GM12878 (cell line): ENCODE data around the gene IFITM1. TPM values are rescaled to one million over a fixed set of nuclear protein-coding genes. Genes with fewer than 3 reads are reported as not detected.

Experiments
- ATAC-seq: fragments of 200-7000 bp; cut with Tn5 transposase; 3 replicates; pipeline ENCODE4 v1.9.1; 2020; ENCODE audit warnings: mild to moderate bottlenecking, moderate library complexity
- BruUV-seq: library from RNA; stranded (reverse); fragments of 400-500 nt; replicated peaks from 2 replicates; lab custom pipeline; 2021; lab: Mats Ljungman, UMichigan
- CTCF ChIA-PET: fragments of 300-600 bp; sonication (Branson Sonifier 250); formaldehyde crosslinking; extraction: SDS; loops from one replicate; lab custom pipeline; 2021; ENCODE audit warnings: inconsistent platforms; lab: Yijun Ruan, JAX
- POLR2A ChIA-PET: fragments of 350-600 bp; formaldehyde crosslinking; extraction: SDS; loops from one replicate; lab custom pipeline; 2021; ENCODE audit warnings: inconsistent platforms; lab: Charles Lee
- RAD21 ChIA-PET: fragments of 300-600 bp; sonication (Branson Sonifier 250); formaldehyde crosslinking; loops from one replicate; lab custom pipeline; 2023; ENCODE audit warnings: antibody characterized with exemption; ENCODE audit not compliant: unreplicated experiment; lab: Charles Lee
- SMC1A ChIA-PET: fragments of 300-600 bp; sonication (Branson Sonifier 250); formaldehyde crosslinking; loops from one replicate; lab custom pipeline; 2023; ENCODE audit not compliant: unreplicated experiment, uncharacterized antibody; lab: Charles Lee
- DNase-seq: peaks from one replicate; pipeline ENCODE4 v3.0.0-alpha.2; 2011; ENCODE audit warnings: low read depth, low spot score
- FAIRE-seq: peaks from 3 replicates; lab custom pipeline; 2011; peaks lifted over from hg19 to GRCh38; lab: Jason Lieb, UNC
- H2AFZ ChIP-seq: 2 replicates; pipeline ENCODE4 v1.6.0; 2011; ENCODE audit warnings: low read depth, low read length, control low read depth; ENCODE audit not compliant: control insufficient read depth
- H3K27ac ChIP-seq: 2 replicates; pipeline ENCODE4 v1.5.1; 2011; ENCODE audit warnings: control low read depth; ENCODE audit not compliant: control insufficient read depth, insufficient read depth
- H3K27me3 ChIP-seq, 2 experiments: replicated peaks in 1 of 2; 2 replicates each; pipeline versions ENCODE4 v1.6.0 to v1.6.1; 2011; ENCODE audit warnings: low read length in 1 of 2; ENCODE audit not compliant: control insufficient read depth in 2 of 2, insufficient read depth in 2 of 2
- H3K36me3 ChIP-seq, 2 experiments: 2 replicates each; pipeline ENCODE4 v1.5.1; 2011; ENCODE audit warnings: low read length in 1 of 2; ENCODE audit not compliant: control insufficient read depth in 2 of 2, insufficient read depth in 2 of 2
- H3K4me1 ChIP-seq: 2 replicates; pipeline ENCODE4 v1.6.1; 2011; ENCODE audit warnings: mild to moderate bottlenecking, low read length, moderate library complexity, mixed read lengths; ENCODE audit not compliant: control insufficient read depth, insufficient read depth
- H3K4me2 ChIP-seq: 2 replicates; pipeline ENCODE4 v1.6.0; 2011; ENCODE audit warnings: control low read depth; ENCODE audit not compliant: control insufficient read depth, insufficient read depth
- H3K4me3 ChIP-seq: fragments of 200-600 bp; sonication (generic); 2 replicates; pipeline ENCODE4 v1.5.1; 2016
- H3K79me2 ChIP-seq: 2 replicates; pipeline ENCODE4 v1.6.0; 2011; ENCODE audit warnings: low read length; ENCODE audit not compliant: control insufficient read depth, insufficient read depth
- H3K9ac ChIP-seq: 2 replicates; pipeline ENCODE4 v1.8.0; 2011; ENCODE audit warnings: low read length, control low read depth, mixed read lengths; ENCODE audit not compliant: control insufficient read depth, insufficient read depth
- H3K9me3 ChIP-seq: replicated peaks from 3 replicates; pipeline ENCODE4 v1.5.1; 2011; ENCODE audit warnings: mild to moderate bottlenecking, low read length; ENCODE audit not compliant: control insufficient read depth, insufficient read depth
- H4K20me1 ChIP-seq: 2 replicates; pipeline ENCODE4 v1.6.0; 2011; ENCODE audit not compliant: control insufficient read depth, insufficient read depth
- ATF7 ChIP-seq: fragments of 450-650 bp; IDR thresholded peaks from 2 replicates; pipeline ENCODE4 v1.6.1; 2016; ENCODE audit warnings: low read depth, mild to moderate bottlenecking
- CHD2 ChIP-seq: IDR thresholded peaks from 2 replicates; pipeline ENCODE4 v1.6.1; 2011; ENCODE audit warnings: low read depth, low read length, improper control_type of control experiment, borderline replicate concordance
- EGR1 ChIP-seq, 2 experiments: IDR thresholded peaks; 1 replicate in 1 of 2; 2 replicates in 1 of 2; pipeline ENCODE4 v1.6.1; 2011 to 2012; ENCODE audit warnings: low read depth in 2 of 2, low read length in 2 of 2, borderline replicate concordance in 1 of 2, mild to moderate bottlenecking in 1 of 2, moderate library complexity in 1 of 2
- HCFC1 ChIP-seq: fragments of 150-350 bp; IDR thresholded peaks from 2 replicates; pipeline ENCODE4 v1.6.1; 2014; ENCODE audit warnings: low read length
- PAX8 ChIP-seq: fragments of 450-650 bp; IDR thresholded peaks from 2 replicates; pipeline ENCODE4 v1.6.1; 2017; ENCODE audit warnings: mild to moderate bottlenecking, moderate library complexity
- PML ChIP-seq: IDR thresholded peaks from 2 replicates; pipeline ENCODE4 v1.6.1; 2012; ENCODE audit warnings: low read length, inconsistent platforms
- USF2 ChIP-seq: IDR thresholded peaks from 2 replicates; pipeline ENCODE4 v1.6.1; 2011; ENCODE audit warnings: low read depth, low read length, improper control_type of control experiment, borderline replicate concordance
- WRNIP1 ChIP-seq: IDR thresholded peaks from 2 replicates; pipeline ENCODE4 v1.6.1; 2011; ENCODE audit warnings: low read depth, low read length, improper control_type of control experiment, borderline replicate concordance
- YY1 ChIP-seq: IDR thresholded peaks from 2 replicates; pipeline ENCODE4 v1.6.1; 2011; ENCODE audit warnings: low read depth, mild to moderate bottlenecking, low read length
- ZNF384 ChIP-seq: IDR thresholded peaks from 2 replicates; pipeline ENCODE4 v1.6.1; 2012; ENCODE audit warnings: low read depth, mild to moderate bottlenecking, low read length, improper control_type of control experiment, borderline replicate concordance
- WGBS: methylation state at CpG from one replicate; pipeline ENCODE4 v1.1.6; 2016; ENCODE audit warnings: low lambda C conversion rate; ENCODE audit not compliant: insufficient replicate concordance, insufficient coverage; ENCODE audit errors: missing lambda C conversion rate; 5-methylcytosine and 5-hydroxymethylcytosine counted together
- in situ Hi-C: fragments of 300-500 bp; cut with MboI; formaldehyde crosslinking; loops from 9 replicates; pipeline ENCODE4 v1.14.3; 2018; ENCODE audit warnings: mixed read lengths
- intact Hi-C: fragments of 100-400 bp; cut with micrococcal nuclease; formaldehyde crosslinking; loops from one replicate; pipeline ENCODE4 v1.14.2; 2022; ENCODE audit not compliant: unreplicated experiment
- polyA plus RNA-seq, 11 experiments: library from polyadenylated mRNA; depleted of rRNA in 4 of 11; unstranded in 6 of 11; stranded (reverse) in 5 of 11; fragments of >200 nt; fragmentation: Nextera tagmentation in 4 of 11; fragmentation: Illumina TruSeq in 1 of 11; extraction: Ambion mirVana in 4 of 11; extraction: Trizol in 1 of 11; gene quantifications; 1 replicate in 1 of 11; 2 replicates in 10 of 11; pipeline versions ENCODE4 v1.2.1 to v1.2.3, GENCODE V29; 2011 to 2016; ENCODE audit warnings: inconsistent platforms in 2 of 11, missing spikeins in 2 of 11, low read depth in 1 of 11
- total RNA-seq, 4 experiments: library from RNA; depleted of rRNA in 3 of 4; stranded (reverse); fragments of >200 nt in 3 of 4; fragmentation: Illumina TruSeq in 1 of 4; extraction: Trizol in 1 of 4; gene quantifications; 2 replicates each; pipeline versions ENCODE4 v1.2.1 to v1.2.3, GENCODE V29; 2013 to 2021
- TF ChIP-seq, protein P1 (sequence below): IDR thresholded peaks from 2 replicates; pipeline ENCODE4 v1.6.1; 2012; ENCODE audit warnings: low read depth, low read length, improper control_type of control experiment
- TF ChIP-seq, protein P2 (sequence below): IDR thresholded peaks from 2 replicates; pipeline ENCODE4 v1.6.1; 2012; ENCODE audit warnings: improper control_type of control experiment, low read depth, low read length; ENCODE audit not compliant: insufficient replicate concordance
- TF ChIP-seq, protein P3 (sequence below): IDR thresholded peaks from 2 replicates; pipeline ENCODE4 v1.6.1; 2011; ENCODE audit warnings: borderline replicate concordance, low read depth, mild to moderate bottlenecking, moderate library complexity, low read length; ENCODE audit not compliant: insufficient read depth, poor library complexity, severe bottlenecking

Gene IFITM1
- total and polyA plus RNA-seq, 10 of the 15 experiments (the other 5 are each of a cell fraction or from before 2014, with no cell fraction given) = 396 to 2,788 (median 607) TPM

- BruUV-seq = no TSS peak
- no peaks in the 10 kb centered on the region for H4K20me1 ChIP-seq
- no peak overlapping the region for H3K4me2 ChIP-seq
- H3K4me3 ChIP-seq = no peak overlapping the region
- 90% methylated on average over 8 of the region's 8 CpGs for WGBS
- ATAC-seq (no peak), DNase-seq (no peak), FAIRE-seq (no peak)
- POLR2A ChIA-PET = interaction anchor here (1.2 kb wide), 1 partner anchor 16 kb away, joined by 3 read pairs; no protein-coding TSS in a partner anchor
- RAD21 ChIA-PET = no interaction called here
- H3K9me3 ChIP-seq = no peaks in the 10 kb centered on the region; the same call in 2 of the 3 replicates
- H3K9ac ChIP-seq = no peak overlapping the region
- H3K27ac ChIP-seq = no peak overlapping the region
- H3K4me1 ChIP-seq = peaks cover 14% of the 10 kb centered on the region
- CTCF ChIA-PET = interaction anchor here (0.6 to 1.0 kb wide), 2 partner anchors 8 to 12 kb away, joined by 3 read pairs; no protein-coding TSS in a partner anchor
- intact Hi-C loops (no loop called here), in situ Hi-C loops (no loop called here)
- no peaks in the 10 kb centered on the region for H3K27me3 ChIP-seq
- peaks cover 7% of the 10 kb centered on the region for H3K79me2 ChIP-seq
- TF ChIP-seq, protein P1, sequence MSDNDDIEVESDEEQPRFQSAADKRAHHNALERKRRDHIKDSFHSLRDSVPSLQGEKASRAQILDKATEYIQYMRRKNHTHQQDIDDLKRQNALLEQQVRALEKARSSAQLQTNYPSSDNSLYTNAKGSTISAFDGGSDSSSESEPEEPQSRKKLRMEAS = no peak
- TF ChIP-seq CHD2 = no peak
- no peak for TF ChIP-seq YY1
- TF ChIP-seq EGR1 (IDR thresholded peaks at IDR 0.05; ENCODE audit: borderline replicate concordance in 1 of 2, low read depth in 2 of 2, low read length in 2 of 2) = no peak
- TF ChIP-seq ZNF384 = no peak
- no peak for TF ChIP-seq WRNIP1
- TF ChIP-seq PML = no peak
- TF ChIP-seq PAX8 = no peak
- TF ChIP-seq USF2 = no peak
- TF ChIP-seq, protein P2, sequence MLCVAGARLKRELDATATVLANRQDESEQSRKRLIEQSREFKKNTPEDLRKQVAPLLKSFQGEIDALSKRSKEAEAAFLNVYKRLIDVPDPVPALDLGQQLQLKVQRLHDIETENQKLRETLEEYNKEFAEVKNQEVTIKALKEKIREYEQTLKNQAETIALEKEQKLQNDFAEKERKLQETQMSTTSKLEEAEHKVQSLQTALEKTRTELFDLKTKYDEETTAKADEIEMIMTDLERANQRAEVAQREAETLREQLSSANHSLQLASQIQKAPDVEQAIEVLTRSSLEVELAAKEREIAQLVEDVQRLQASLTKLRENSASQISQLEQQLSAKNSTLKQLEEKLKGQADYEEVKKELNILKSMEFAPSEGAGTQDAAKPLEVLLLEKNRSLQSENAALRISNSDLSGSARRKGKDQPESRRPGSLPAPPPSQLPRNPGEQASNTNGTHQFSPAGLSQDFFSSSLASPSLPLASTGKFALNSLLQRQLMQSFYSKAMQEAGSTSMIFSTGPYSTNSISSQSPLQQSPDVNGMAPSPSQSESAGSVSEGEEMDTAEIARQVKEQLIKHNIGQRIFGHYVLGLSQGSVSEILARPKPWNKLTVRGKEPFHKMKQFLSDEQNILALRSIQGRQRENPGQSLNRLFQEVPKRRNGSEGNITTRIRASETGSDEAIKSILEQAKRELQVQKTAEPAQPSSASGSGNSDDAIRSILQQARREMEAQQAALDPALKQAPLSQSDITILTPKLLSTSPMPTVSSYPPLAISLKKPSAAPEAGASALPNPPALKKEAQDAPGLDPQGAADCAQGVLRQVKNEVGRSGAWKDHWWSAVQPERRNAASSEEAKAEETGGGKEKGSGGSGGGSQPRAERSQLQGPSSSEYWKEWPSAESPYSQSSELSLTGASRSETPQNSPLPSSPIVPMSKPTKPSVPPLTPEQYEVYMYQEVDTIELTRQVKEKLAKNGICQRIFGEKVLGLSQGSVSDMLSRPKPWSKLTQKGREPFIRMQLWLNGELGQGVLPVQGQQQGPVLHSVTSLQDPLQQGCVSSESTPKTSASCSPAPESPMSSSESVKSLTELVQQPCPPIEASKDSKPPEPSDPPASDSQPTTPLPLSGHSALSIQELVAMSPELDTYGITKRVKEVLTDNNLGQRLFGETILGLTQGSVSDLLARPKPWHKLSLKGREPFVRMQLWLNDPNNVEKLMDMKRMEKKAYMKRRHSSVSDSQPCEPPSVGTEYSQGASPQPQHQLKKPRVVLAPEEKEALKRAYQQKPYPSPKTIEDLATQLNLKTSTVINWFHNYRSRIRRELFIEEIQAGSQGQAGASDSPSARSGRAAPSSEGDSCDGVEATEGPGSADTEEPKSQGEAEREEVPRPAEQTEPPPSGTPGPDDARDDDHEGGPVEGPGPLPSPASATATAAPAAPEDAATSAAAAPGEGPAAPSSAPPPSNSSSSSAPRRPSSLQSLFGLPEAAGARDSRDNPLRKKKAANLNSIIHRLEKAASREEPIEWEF = no peak
- no peak for TF ChIP-seq ATF7
- TF ChIP-seq HCFC1 = no peak
- TF ChIP-seq, protein P3, sequence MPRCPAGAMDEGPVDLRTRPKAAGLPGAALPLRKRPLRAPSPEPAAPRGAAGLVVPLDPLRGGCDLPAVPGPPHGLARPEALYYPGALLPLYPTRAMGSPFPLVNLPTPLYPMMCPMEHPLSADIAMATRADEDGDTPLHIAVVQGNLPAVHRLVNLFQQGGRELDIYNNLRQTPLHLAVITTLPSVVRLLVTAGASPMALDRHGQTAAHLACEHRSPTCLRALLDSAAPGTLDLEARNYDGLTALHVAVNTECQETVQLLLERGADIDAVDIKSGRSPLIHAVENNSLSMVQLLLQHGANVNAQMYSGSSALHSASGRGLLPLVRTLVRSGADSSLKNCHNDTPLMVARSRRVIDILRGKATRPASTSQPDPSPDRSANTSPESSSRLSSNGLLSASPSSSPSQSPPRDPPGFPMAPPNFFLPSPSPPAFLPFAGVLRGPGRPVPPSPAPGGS = no peak
- SMC1A ChIA-PET = interaction anchor here (1.0 kb wide), 1 partner anchor 18 kb away, joined by 3 read pairs; the partner anchor contains the start of gene PGGHG
- no peak overlapping the region for H2AFZ ChIP-seq
- no peaks in the 10 kb centered on the region for H3K36me3 ChIP-seq
Measured at GRCh38 chr11:271319-271715, 42.5 kb upstream of the IFITM1 start.
